Skeletal muscle tissue (tissue), 4 donors: ENCODE measurements around the gene FLOT1. TPM values are rescaled to one million over a fixed set of nuclear protein-coding genes. Genes with fewer than 3 reads are reported as not detected.
"Not testable (repeated sequence)": the region's sequence is repeated elsewhere in the genome, so short reads cannot be mapped to it uniquely, and the experiment has no call there.

ENCODE experiments used
- H3K27ac ChIP-seq: one replicate; pipeline ENCODE4 v1.7.0; 2013; ENCODE audit warnings: mild to moderate bottlenecking, low read depth, low read length, inconsistent platforms
- H3K27me3 ChIP-seq, 3 donors: one replicate each; pipeline ENCODE4 v1.7.0; 2013; ENCODE audit warnings: low read length in 3 of 3; ENCODE audit not compliant: control insufficient read depth in 3 of 3, insufficient read depth in 3 of 3
- H3K36me3 ChIP-seq, 3 donors: one replicate each; pipeline ENCODE4 v1.7.0; 2013; ENCODE audit warnings: low read length in 3 of 3; ENCODE audit not compliant: control insufficient read depth in 3 of 3, insufficient read depth in 3 of 3
- H3K4me1 ChIP-seq, 3 donors: one replicate each; pipeline ENCODE4 v1.7.0; 2013; ENCODE audit warnings: low read length in 3 of 3, mild to moderate bottlenecking in 3 of 3; ENCODE audit not compliant: control insufficient read depth in 3 of 3, insufficient read depth in 3 of 3
- H3K4me3 ChIP-seq, 3 donors: one replicate each; pipeline ENCODE4 v1.7.0; 2013; ENCODE audit warnings: low read length in 3 of 3
- H3K9ac ChIP-seq, 3 donors: one replicate each; pipeline ENCODE4 v1.7.0; 2013; ENCODE audit warnings: low read length in 3 of 3, mild to moderate bottlenecking in 3 of 3, moderate library complexity in 2 of 3, low read depth in 1 of 3
- H3K9me3 ChIP-seq, 3 donors: one replicate each; pipeline ENCODE4 v1.7.0; 2013; ENCODE audit warnings: low read length in 3 of 3; ENCODE audit not compliant: control insufficient read depth in 3 of 3
- total RNA-seq: library from RNA; depleted of rRNA; stranded (reverse); fragments of >200 nt; gene quantifications from one replicate; pipeline ENCODE4 v1.2.3, GENCODE V29; 2014
- donor health status: Osteomylitis.

The FLOT1 gene
- total RNA-seq, 1 donor from 2014 or later = 44.9 TPM

GRCh38 chr6:30760549-30760948, 18.1 kb upstream of the FLOT1 start:
- Histone ChIP-seq H3K9ac (no peak overlapping the region), H3K27me3 (no peaks in the 10 kb centered on the region), H3K27ac (no peak overlapping the region), H3K4me3 (no peak overlapping the region), H3K9me3 (no peaks in the 10 kb centered on the region), H3K36me3 (no peaks in the 10 kb centered on the region), H3K4me1 (peaks cover 14 to 33% (median 29%) of the 10 kb centered on the region in 3 donors)

GRCh38 chr6:30759575-30760239, 17.2 kb upstream of the FLOT1 start:
- Histone ChIP-seq H3K27me3 (no peaks in the 10 kb centered on the region), H3K4me1 (peaks cover 14 to 33% (median 29%) of the 10 kb centered on the region in 3 donors), H3K36me3 (no peaks in the 10 kb centered on the region), H3K4me3 (peak overlapping the region in 1 of 3 donors; percentile 29), H3K9me3 (no peaks in the 10 kb centered on the region), H3K27ac (peak overlapping the region; percentile 12), H3K9ac (peak overlapping the region in 1 of 3 donors; percentile 1)

GRCh38 chr6:30757261-30757904, 14.9 kb upstream of the FLOT1 start:
- Histone ChIP-seq H3K4me3 (no peak overlapping the region), H3K27ac (no peak overlapping the region), H3K27me3 (no peaks in the 10 kb centered on the region), H3K9ac (no peak overlapping the region), H3K4me1 (peaks cover 13 to 34% (median 32%) of the 10 kb centered on the region in 3 donors), H3K9me3 (no peaks in the 10 kb centered on the region), H3K36me3 (no peaks in the 10 kb centered on the region)

GRCh38 chr6:30756405-30757003, 14.0 kb upstream of the FLOT1 start:
- not testable (repeated sequence) for H3K27me3 ChIP-seq, H3K27ac ChIP-seq, H3K4me3 ChIP-seq, H3K36me3 ChIP-seq, H3K9me3 ChIP-seq, H3K9ac ChIP-seq
- H3K4me1 ChIP-seq = peaks cover 19 to 42% (median 40%) of the 10 kb centered on the region in 3 donors

GRCh38 chr6:30754631-30755030, 12.1 kb upstream of the FLOT1 start:
- H3K4me1 ChIP-seq = peaks cover 22 to 39% (median 39%) of the 10 kb centered on the region in 3 donors
- no peak overlapping the region for H3K9ac ChIP-seq
- no peaks in the 10 kb centered on the region for H3K27me3 ChIP-seq
- no peaks in the 10 kb centered on the region for H3K36me3 ChIP-seq
- no peak overlapping the region for H3K4me3 ChIP-seq
- no peaks in the 10 kb centered on the region for H3K9me3 ChIP-seq
- H3K27ac ChIP-seq = no peak overlapping the region

GRCh38 chr6:30752157-30752927, 9.9 kb upstream of the FLOT1 start:
- Histone ChIP-seq H3K27ac (peak overlapping the region; percentile 97), H3K36me3 (no peaks in the 10 kb centered on the region), H3K27me3 (no peaks in the 10 kb centered on the region), H3K9me3 (no peaks in the 10 kb centered on the region), H3K4me1 (peaks cover 18 to 27% (median 23%) of the 10 kb centered on the region in 3 donors), H3K9ac (peak overlapping the region; percentile 68 to 79 (median 70)), H3K4me3 (peak overlapping the region in 2 of 3 donors; percentile 17 to 45)

- no peaks in the 10 kb centered on the region for H3K36me3 ChIP-seq
- H3K9me3 ChIP-seq = no peaks in the 10 kb centered on the region
- no peak overlapping the region for H3K4me3 ChIP-seq
- H3K9ac ChIP-seq = no peak overlapping the region
- no peak overlapping the region for H3K27ac ChIP-seq
- no peaks in the 10 kb centered on the region for H3K27me3 ChIP-seq
- peaks cover 18 to 23% (median 22%) of the 10 kb centered on the region in 3 donors for H3K4me1 ChIP-seq
These were observed 7.8 kb upstream of the FLOT1 start for GRCh38 chr6:30750379-30750668.

GRCh38 chr6:30749554-30750378, 7.3 kb upstream of the FLOT1 start:
- Histone ChIP-seq H3K9me3 (no peaks in the 10 kb centered on the region), H3K27ac (no peak overlapping the region), H3K4me3 (no peak overlapping the region), H3K4me1 (peaks cover 18 to 25% (median 22%) of the 10 kb centered on the region in 3 donors), H3K36me3 (no peaks in the 10 kb centered on the region), H3K27me3 (no peaks in the 10 kb centered on the region), H3K9ac (no peak overlapping the region)

GRCh38 chr6:30748851-30749540, 6.5 kb upstream of the FLOT1 start:
- H3K9ac ChIP-seq = no peak overlapping the region
- no peaks in the 10 kb centered on the region for H3K9me3 ChIP-seq
- no peaks in the 10 kb centered on the region for H3K36me3 ChIP-seq
- no peaks in the 10 kb centered on the region for H3K27me3 ChIP-seq
- H3K4me3 ChIP-seq = no peak overlapping the region
- peaks cover 22 to 31% (median 26%) of the 10 kb centered on the region in 3 donors for H3K4me1 ChIP-seq
- no peak overlapping the region for H3K27ac ChIP-seq
